Esophagus muscularis mucosa (tissue), 4 donors: ENCODE measurements around the gene PDE1C. TPM values are rescaled to one million over a fixed set of nuclear protein-coding genes. Genes with fewer than 3 reads are reported as not detected.
"Not testable (repeated sequence)": the region's sequence is repeated elsewhere in the genome, so short reads cannot be mapped to it uniquely, and the experiment has no call there.

Experiments used
- DNase-seq: peaks from one replicate; pipeline ENCODE4 v3.0.0-alpha.2; 2017; ENCODE audit errors: extremely low spot score
- H3K27ac ChIP-seq, 4 donors: fragments of 200-600 bp; sonication (generic); replicated peaks in 1 of 4; 1 replicate in 3 of 4; 2 replicates in 1 of 4; pipeline ENCODE4 v1.5.1; 2016 to 2019; ENCODE audit warnings: mild to moderate bottlenecking in 1 of 4
- H3K27me3 ChIP-seq, 4 donors: fragments of 200-600 bp; sonication (generic); one replicate each; pipeline versions ENCODE4 v1.5.1 to v1.6.0; 2016 to 2019
- H3K36me3 ChIP-seq, 4 donors: fragments of 200-600 bp; sonication (generic); one replicate each; pipeline ENCODE4 v1.5.1; 2016 to 2019
- H3K4me1 ChIP-seq, 4 donors: fragments of 200-600 bp; sonication (generic); one replicate each; pipeline ENCODE4 v1.5.1; 2016 to 2019
- H3K4me3 ChIP-seq, 4 donors: fragments of 200-600 bp; sonication (generic); 1 replicate in 2 of 4; 2 replicates in 2 of 4; pipeline ENCODE4 v1.5.1; 2016 to 2019; ENCODE audit warnings: mild to moderate bottlenecking in 4 of 4, moderate library complexity in 1 of 4
- H3K9me3 ChIP-seq, 4 donors: fragments of 200-600 bp; sonication (generic); 1 replicate in 3 of 4; 2 replicates in 1 of 4; pipeline ENCODE4 v1.5.1; 2016 to 2019
- CTCF ChIP-seq, 3 experiments: fragments of 200-600 bp in 2 of 3; fragments of 450-650 bp in 1 of 3; sonication (generic) in 2 of 3; IDR thresholded peaks; one replicate each; pipeline ENCODE4 v1.5.1; 2017 to 2019; ENCODE audit warnings: antibody characterized with exemption in 3 of 3, mild to moderate bottlenecking in 2 of 3, moderate library complexity in 1 of 3
- EP300 ChIP-seq: sonication (generic); formaldehyde crosslinking; IDR thresholded peaks from one replicate; pipeline ENCODE4 v1.6.1; 2017; ENCODE audit warnings: antibody characterized with exemption
- POLR2A ChIP-seq: fragments of 450-650 bp; IDR thresholded peaks from one replicate; pipeline ENCODE4 v1.6.1; 2017; ENCODE audit warnings: antibody characterized with exemption, moderate library complexity, mild to moderate bottlenecking, low read depth
- POLR2AphosphoS5 ChIP-seq, 2 donors: sonication (generic); formaldehyde crosslinking; IDR thresholded peaks; one replicate each; pipeline ENCODE4 v1.6.1; 2017; ENCODE audit warnings: antibody characterized with exemption in 2 of 2
- WGBS: methylation state at CpG from one replicate; pipeline ENCODE4 v1.1.5; 2018; 5-methylcytosine and 5-hydroxymethylcytosine counted together
- intact Hi-C: fragments of 100-400 bp; cut with DNase I; formaldehyde crosslinking; loops from one replicate; pipeline ENCODE4 v1.15.1; 2023
- total RNA-seq, 4 donors: library from RNA; depleted of rRNA; stranded (reverse); fragments of >200 nt; gene quantifications; one replicate each; pipeline versions ENCODE4 v1.1.0 to v1.2.1, GENCODE V29; 2016

PDE1C gene
- total RNA-seq, 4 donors from 2014 or later, result 13.3 to 25.5 (median 17.3) TPM

- no peak for DNase-seq
- Histone ChIP-seq H3K4me1 (peaks cover 0 to 23% (median 0%) of the 10 kb centered on the region in 4 donors), H3K36me3 (no peaks in the 10 kb centered on the region), H3K9me3 (no peaks in the 10 kb centered on the region), H3K27me3 (no peaks in the 10 kb centered on the region), H3K27ac (no peak overlapping the region), H3K4me3 (no peak overlapping the region)
- TF ChIP-seq EP300, result no peak
- intact Hi-C loops, result loop anchor here (5.0 kb wide), 1 partner anchor 83 kb away; no protein-coding TSS in a partner anchor
- WGBS, result 65% methylated on average over 2 of the region's 2 CpGs
Observed at GRCh38 chr7:32078824-32079223, 8.6 kb upstream of the PDE1C start.

- Histone ChIP-seq H3K4me1 (peaks cover 0 to 29% (median under 1%) of the 10 kb centered on the region in 4 donors), H3K4me3 (no peak overlapping the region), H3K27me3 (no peaks in the 10 kb centered on the region), H3K9me3 (no peaks in the 10 kb centered on the region), H3K27ac (no peak overlapping the region), H3K36me3 (no peaks in the 10 kb centered on the region)
- intact Hi-C loops, result loop anchor here (5.0 kb wide), 1 partner anchor 84 kb away; no protein-coding TSS in a partner anchor
- 93% methylated on average over 5 of the region's 5 CpGs for WGBS
- no peak for TF ChIP-seq POLR2AphosphoS5 (IDR thresholded peaks at IDR 0.05)
- no peak for TF ChIP-seq EP300
- TF ChIP-seq POLR2A, result no peak
- no peak for DNase-seq
Observed at GRCh38 chr7:32077806-32078205, 7.6 kb upstream of the PDE1C start.

GRCh38 chr7:32076802-32077201 lies 6.6 kb upstream of the PDE1C start:
- not testable (repeated sequence) for H3K27ac ChIP-seq
- 81% methylated on average over 5 of the region's 5 CpGs for WGBS
- intact Hi-C loops, result loop anchor here (5.0 kb wide), 1 partner anchor 85 kb away; no protein-coding TSS in a partner anchor

GRCh38 chr7:32075612-32076011 lies 5.4 kb upstream of the PDE1C start:
- no peak overlapping the region for H3K27ac ChIP-seq
- no peaks in the 10 kb centered on the region for H3K9me3 ChIP-seq
- TF ChIP-seq POLR2AphosphoS5 (IDR thresholded peaks at IDR 0.05) (no peak), CTCF (IDR thresholded peaks at IDR 0.05) (no peak), EP300 (no peak), POLR2A (no peak)
- no peak for DNase-seq
- H3K4me3 ChIP-seq, result no peak overlapping the region
- H3K4me1 ChIP-seq, result peaks cover 14 to 30% (median 22%) of the 10 kb centered on the region in 4 donors
- peaks cover 0 to 9% (median 0%) of the 10 kb centered on the region in 4 donors for H3K27me3 ChIP-seq
- no peaks in the 10 kb centered on the region for H3K36me3 ChIP-seq
- intact Hi-C loops, result loop anchor here (5.0 kb wide), 1 partner anchor 87 kb away; no protein-coding TSS in a partner anchor
- 85% methylated on average over 4 of the region's 4 CpGs for WGBS

More at GRCh38 chr7:32076802-32077201, 6.6 kb upstream of the PDE1C start:
- H3K4me1 ChIP-seq, result peaks cover 4 to 30% (median 11%) of the 10 kb centered on the region in 4 donors
- not testable (repeated sequence) for DNase-seq, H3K27me3 ChIP-seq, H3K36me3 ChIP-seq, H3K9me3 ChIP-seq, H3K4me3 ChIP-seq

GRCh38 chr7:32074787-32075585 lies 4.8 kb upstream of the PDE1C start:
- intact Hi-C loops, result loop anchor here (5.0 kb wide), 1 partner anchor 87 kb away; no protein-coding TSS in a partner anchor
- no peaks in the 10 kb centered on the region for H3K9me3 ChIP-seq
- peaks cover 14 to 25% (median 23%) of the 10 kb centered on the region in 4 donors for H3K4me1 ChIP-seq
- H3K27ac ChIP-seq, result no peak overlapping the region
- TF ChIP-seq POLR2AphosphoS5 (IDR thresholded peaks at IDR 0.05) (no peak), CTCF (IDR thresholded peaks at IDR 0.05) (no peak), POLR2A (no peak), EP300 (no peak)
- H3K36me3 ChIP-seq, result no peaks in the 10 kb centered on the region
- H3K4me3 ChIP-seq, result no peak overlapping the region
- 60% methylated on average over 5 of the region's 9 CpGs for WGBS
- H3K27me3 ChIP-seq, result peaks cover 0 to 10% (median 0%) of the 10 kb centered on the region in 4 donors
- no peak for DNase-seq

GRCh38 chr7:32073533-32073932 lies 3.3 kb upstream of the PDE1C start:
- intact Hi-C loops, result no loop called here
- 42% methylated on average over 1 of the region's 1 CpG for WGBS
- no peak for DNase-seq
- TF ChIP-seq EP300 (no peak), POLR2A (no peak), POLR2AphosphoS5 (IDR thresholded peaks at IDR 0.05) (no peak), CTCF (IDR thresholded peaks at IDR 0.05) (no peak)
- Histone ChIP-seq H3K27ac (no peak overlapping the region), H3K4me3 (no peak overlapping the region), H3K9me3 (no peaks in the 10 kb centered on the region), H3K36me3 (no peaks in the 10 kb centered on the region), H3K27me3 (peaks cover 0 to 10% (median 0%) of the 10 kb centered on the region in 4 donors), H3K4me1 (peaks cover 20 to 37% (median 29%) of the 10 kb centered on the region in 4 donors)
